Neural progenitor cell (in vitro differentiated cells): Measurements from ENCODE around the gene RAMACL. TPM values are rescaled to one million over a fixed set of nuclear protein-coding genes. Genes with fewer than 3 reads are reported as not detected.

ENCODE experiments used
- DNase-seq: peaks from one replicate; pipeline ENCODE4 v3.0.0-alpha.2; 2016; ENCODE audit warnings: low spot score
- H2AFZ ChIP-seq: fragments of 200-600 bp; sonication (generic); replicated peaks from 2 replicates; pipeline ENCODE4 v1.6.1; 2016; ENCODE audit warnings: antibody characterized with exemption
- H3F3A ChIP-seq: fragments of 200-600 bp; sonication (generic); 2 replicates; pipeline ENCODE4 v1.6.1; 2016; ENCODE audit warnings: antibody characterized with exemption, low read depth
- H3K27ac ChIP-seq: fragments of 200-600 bp; sonication (generic); 2 replicates; pipeline ENCODE4 v1.5.1; 2016; ENCODE audit warnings: mild to moderate bottlenecking
- H3K27me3 ChIP-seq: fragments of 200-600 bp; sonication (generic); 2 replicates; pipeline ENCODE4 v1.6.1; 2016; ENCODE audit warnings: mild to moderate bottlenecking, moderate library complexity
- H3K36me3 ChIP-seq: fragments of 200-600 bp; sonication (generic); 2 replicates; pipeline ENCODE4 v1.5.1; 2016
- H3K4me1 ChIP-seq: fragments of 200-600 bp; sonication (generic); 2 replicates; pipeline ENCODE4 v1.6.1; 2016; ENCODE audit warnings: mixed run types
- H3K4me2 ChIP-seq: fragments of 200-600 bp; sonication (generic); 2 replicates; pipeline ENCODE4 v1.6.1; 2016
- H3K4me3 ChIP-seq: fragments of 200-600 bp; sonication (generic); 2 replicates; pipeline ENCODE4 v1.5.1; 2016
- H3K79me2 ChIP-seq: fragments of 200-600 bp; sonication (generic); 2 replicates; pipeline ENCODE4 v1.6.1; 2016; ENCODE audit warnings: low read depth
- H3K9ac ChIP-seq: fragments of 200-600 bp; sonication (generic); 2 replicates; pipeline ENCODE4 v1.6.1; 2016
- H3K9me3 ChIP-seq: fragments of 200-600 bp; sonication (generic); 2 replicates; pipeline ENCODE4 v1.5.1; 2016; ENCODE audit warnings: low read depth
- H4K20me1 ChIP-seq: fragments of 200-600 bp; sonication (generic); 2 replicates; pipeline ENCODE4 v1.6.1; 2016; ENCODE audit warnings: low read depth
- H3K27ac Mint-ChIP-seq: 3 replicates; pipeline ENCODE4 v1.8.0; 2021; ENCODE audit warnings: mixed read lengths
- H3K27me3 Mint-ChIP-seq: 2 replicates; pipeline ENCODE4 v1.8.0; 2022; ENCODE audit warnings: low read depth, mild to moderate bottlenecking, inconsistent platforms, moderate library complexity, mixed read lengths; ENCODE audit not compliant: insufficient read depth
- H3K36me3 Mint-ChIP-seq: 3 replicates; pipeline ENCODE4 v1.8.0; 2021; ENCODE audit warnings: mixed read lengths
- H3K4me1 Mint-ChIP-seq: 3 replicates; pipeline ENCODE4 v1.8.0; 2021; ENCODE audit warnings: mixed read lengths
- H3K4me3 Mint-ChIP-seq: 3 replicates; pipeline ENCODE4 v1.8.0; 2021; ENCODE audit warnings: mild to moderate bottlenecking, moderate library complexity, mixed read lengths
- H3K9me3 Mint-ChIP-seq: 3 replicates; pipeline ENCODE4 v1.8.0; 2020; ENCODE audit warnings: mixed read lengths
- EZH2 ChIP-seq: fragments of 200-600 bp; sonication (generic); IDR thresholded peaks from 2 replicates; pipeline ENCODE4 v1.6.1; 2017; ENCODE audit warnings: antibody characterized with exemption, mild to moderate bottlenecking, moderate library complexity
- EZH2phosphoT487 ChIP-seq: fragments of 200-600 bp; sonication (generic); IDR thresholded peaks from 2 replicates; pipeline ENCODE4 v1.6.1; 2017; ENCODE audit warnings: antibody characterized with exemption
- total RNA-seq: library from RNA; depleted of rRNA; stranded (reverse); fragments of >200 nt; gene quantifications from 2 replicates; pipeline ENCODE4 v1.2.3, GENCODE V29; 2015; ENCODE audit warnings: low replicate concordance
- TF ChIP-seq, protein P1 (sequence below): fragments of 200-600 bp; sonication (generic); IDR thresholded peaks from 2 replicates; pipeline ENCODE4 v1.5.1; 2017; ENCODE audit warnings: antibody characterized with exemption, mild to moderate bottlenecking

RAMACL gene
- total RNA-seq, 1 donor from 2014 or later = 0.19 TPM

DNA sequence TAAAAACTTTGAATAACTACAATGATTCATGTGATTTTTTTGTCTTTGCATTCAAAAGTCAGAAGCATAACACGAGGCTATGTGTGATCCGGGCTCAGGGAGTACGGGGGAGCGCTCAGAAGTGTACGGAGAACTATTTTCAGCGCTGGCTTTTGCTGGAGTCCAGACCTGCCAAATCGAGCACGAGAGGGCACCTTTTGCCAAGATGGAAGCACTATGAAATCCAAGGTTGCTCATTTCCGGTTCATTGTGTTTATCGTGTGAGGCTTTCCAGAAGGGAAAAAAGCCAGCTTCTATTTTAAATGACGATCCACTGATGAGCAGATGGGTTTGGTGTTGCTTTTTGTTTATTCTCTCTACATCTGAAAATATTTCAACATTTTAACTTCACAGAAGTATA is 11.3 kb downstream of the RAMACL start:
- Histone ChIP-seq H3K27me3 (no peaks in the 10 kb centered on the region), H3K9me3 (no peaks in the 10 kb centered on the region), H3K4me2 (no peak overlapping the region), H3K4me1 (peaks cover 18% of the 10 kb centered on the region), H3K4me3 (no peak overlapping the region), H3K36me3 (no peaks in the 10 kb centered on the region), H3K27ac (no peak overlapping the region), H3F3A (no peaks in the 10 kb centered on the region), H4K20me1 (no peaks in the 10 kb centered on the region), H2AFZ (no peak overlapping the region), H3K79me2 (peaks cover 6% of the 10 kb centered on the region), H3K9ac (no peak overlapping the region)
- Mint-ChIP-seq H3K27me3 (no peaks in the 10 kb centered on the region), H3K4me3 (no peak overlapping the region), H3K27ac (no peak overlapping the region), H3K9me3 (peaks cover 19% of the 10 kb centered on the region), H3K4me1 (peaks cover 25% of the 10 kb centered on the region), H3K36me3 (peaks cover 24% of the 10 kb centered on the region)
- no peak for DNase-seq
- TF ChIP-seq EZH2phosphoT487 = no peak
- TF ChIP-seq, protein P1, sequence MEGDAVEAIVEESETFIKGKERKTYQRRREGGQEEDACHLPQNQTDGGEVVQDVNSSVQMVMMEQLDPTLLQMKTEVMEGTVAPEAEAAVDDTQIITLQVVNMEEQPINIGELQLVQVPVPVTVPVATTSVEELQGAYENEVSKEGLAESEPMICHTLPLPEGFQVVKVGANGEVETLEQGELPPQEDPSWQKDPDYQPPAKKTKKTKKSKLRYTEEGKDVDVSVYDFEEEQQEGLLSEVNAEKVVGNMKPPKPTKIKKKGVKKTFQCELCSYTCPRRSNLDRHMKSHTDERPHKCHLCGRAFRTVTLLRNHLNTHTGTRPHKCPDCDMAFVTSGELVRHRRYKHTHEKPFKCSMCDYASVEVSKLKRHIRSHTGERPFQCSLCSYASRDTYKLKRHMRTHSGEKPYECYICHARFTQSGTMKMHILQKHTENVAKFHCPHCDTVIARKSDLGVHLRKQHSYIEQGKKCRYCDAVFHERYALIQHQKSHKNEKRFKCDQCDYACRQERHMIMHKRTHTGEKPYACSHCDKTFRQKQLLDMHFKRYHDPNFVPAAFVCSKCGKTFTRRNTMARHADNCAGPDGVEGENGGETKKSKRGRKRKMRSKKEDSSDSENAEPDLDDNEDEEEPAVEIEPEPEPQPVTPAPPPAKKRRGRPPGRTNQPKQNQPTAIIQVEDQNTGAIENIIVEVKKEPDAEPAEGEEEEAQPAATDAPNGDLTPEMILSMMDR = no peak
- TF ChIP-seq EZH2 = no peak

DNA sequence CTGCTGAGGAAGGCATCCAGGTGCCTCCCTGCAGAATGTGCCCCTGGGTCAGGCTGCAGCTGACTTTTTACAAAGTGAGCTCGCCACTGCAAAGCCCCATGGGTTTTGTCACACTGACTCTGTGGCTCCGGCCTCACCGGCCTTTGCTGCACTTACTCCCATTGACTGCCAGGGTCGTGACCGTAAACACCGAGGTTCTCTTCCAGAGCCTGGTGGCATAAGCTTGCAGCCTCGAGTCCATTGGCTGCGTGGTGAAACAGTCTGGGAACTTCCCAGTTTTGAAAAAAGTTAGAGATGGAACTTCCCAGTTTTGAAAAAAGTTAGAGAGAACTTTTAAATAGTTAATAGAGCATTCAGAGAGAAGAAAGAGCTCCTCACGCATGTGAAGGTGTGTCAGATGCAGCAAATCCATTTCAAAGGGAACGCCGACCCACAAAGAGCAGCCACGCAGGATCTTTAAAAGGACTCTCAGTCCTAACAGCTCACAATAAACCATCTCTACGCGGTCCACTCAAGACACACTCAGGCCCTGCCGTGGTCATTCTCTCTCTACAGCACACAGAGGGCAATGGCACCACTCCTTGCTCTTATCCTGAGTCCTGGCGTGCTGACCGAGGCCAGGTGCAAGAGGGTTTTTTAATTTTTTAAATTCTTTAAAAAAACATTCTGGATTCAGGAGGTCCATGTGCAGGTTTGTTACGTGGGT is 12.8 kb downstream of the RAMACL start:
- H4K20me1 ChIP-seq = no peaks in the 10 kb centered on the region
- H3K9ac ChIP-seq = no peak overlapping the region
- Mint-ChIP-seq H3K36me3 (peaks cover 23% of the 10 kb centered on the region), H3K9me3 (peaks cover 19% of the 10 kb centered on the region), H3K4me3 (no peak overlapping the region), H3K27ac (no peak overlapping the region), H3K27me3 (no peaks in the 10 kb centered on the region), H3K4me1 (peaks cover 25% of the 10 kb centered on the region)
- no peaks in the 10 kb centered on the region for H3K27me3 ChIP-seq
- no peaks in the 10 kb centered on the region for H3K36me3 ChIP-seq
- H3K4me3 ChIP-seq = no peak overlapping the region
- H3K4me1 ChIP-seq = peaks cover 18% of the 10 kb centered on the region
- peak; percentile 11 for DNase-seq
- H3K4me2 ChIP-seq = no peak overlapping the region
- no peak overlapping the region for H2AFZ ChIP-seq
- TF ChIP-seq, protein P1 = no peak
- TF ChIP-seq EZH2phosphoT487 (no peak), EZH2 (no peak)
- H3K27ac ChIP-seq = no peak overlapping the region
- no peaks in the 10 kb centered on the region for H3K9me3 ChIP-seq
- peaks cover 6% of the 10 kb centered on the region for H3K79me2 ChIP-seq
- no peaks in the 10 kb centered on the region for H3F3A ChIP-seq

DNA sequence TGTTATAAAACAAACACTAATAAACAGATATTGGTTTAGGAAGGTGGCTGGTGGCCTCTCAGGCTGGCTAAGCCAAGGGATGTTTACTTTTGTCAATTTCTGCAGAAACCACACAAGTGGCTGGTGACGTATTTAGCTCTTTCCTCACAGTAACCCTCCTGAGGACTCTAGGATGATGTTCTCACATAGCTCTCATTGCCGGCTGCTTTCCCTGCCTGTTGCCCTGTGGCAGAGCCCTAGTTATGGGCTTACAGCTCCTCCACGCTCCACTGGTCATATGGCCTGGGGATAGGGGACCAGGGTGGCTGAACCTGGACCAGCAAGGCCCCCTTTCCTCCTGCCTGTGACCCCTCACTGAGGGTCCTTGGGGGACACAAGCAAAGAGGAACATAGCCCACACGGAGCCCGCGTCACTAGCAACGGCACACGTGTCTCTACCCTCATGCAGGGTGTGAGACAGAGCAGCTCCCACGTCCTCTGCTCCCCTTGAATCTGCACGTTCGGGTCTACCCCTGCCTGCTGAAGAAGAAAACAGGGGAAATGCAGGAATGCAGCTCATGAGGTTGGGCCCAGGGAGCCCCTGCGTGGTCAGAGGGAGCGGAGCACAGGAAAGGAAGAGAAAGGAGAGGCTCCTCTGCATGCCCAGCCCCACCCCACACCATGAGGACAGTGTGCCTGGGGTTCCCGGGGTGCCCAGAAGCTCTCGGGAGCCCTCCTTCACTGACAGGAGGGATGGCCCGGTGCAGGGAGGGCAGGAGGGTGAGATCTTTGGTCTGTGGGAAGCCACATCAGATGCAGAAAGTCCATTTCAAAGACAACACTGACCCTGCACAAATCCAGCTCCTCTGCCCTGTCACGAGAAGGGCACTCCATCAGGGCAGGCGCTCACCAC is 13.9 kb downstream of the RAMACL start:
- Histone ChIP-seq H3K27ac (no peak overlapping the region), H3K27me3 (no peaks in the 10 kb centered on the region), H3K36me3 (no peaks in the 10 kb centered on the region), H3K4me2 (peak overlapping the region; percentile 7), H3K4me3 (no peak overlapping the region), H3K79me2 (peaks cover 6% of the 10 kb centered on the region), H3K9ac (no peak overlapping the region), H2AFZ (peak overlapping the region; percentile 6), H3K9me3 (no peaks in the 10 kb centered on the region), H3K4me1 (peaks cover 18% of the 10 kb centered on the region), H3F3A (no peaks in the 10 kb centered on the region), H4K20me1 (no peaks in the 10 kb centered on the region)
- Mint-ChIP-seq H3K4me1 (peaks cover 25% of the 10 kb centered on the region), H3K27ac (peak overlapping the region; percentile 66), H3K9me3 (peaks cover 15% of the 10 kb centered on the region), H3K4me3 (no peak overlapping the region), H3K27me3 (no peaks in the 10 kb centered on the region), H3K36me3 (peaks cover 22% of the 10 kb centered on the region)
- DNase-seq = peak; percentile 40
- TF ChIP-seq EZH2phosphoT487 (no peak), EZH2 (no peak)
- TF ChIP-seq, protein P1 = no peak
